GOT3 (cell line): Measurements from ENCODE around the gene EFCAB13.

ENCODE experiments used
- DNase-seq: peaks from one replicate; lab custom pipeline; 2025; ENCODE audit warnings: mixed read lengths; lab: John Stamatoyannopoulos, UW

EFCAB13 gene

GRCh38 chr17:47295037-47295873 is 28.5 kb upstream of the EFCAB13 start:
- DNase-seq = no peak

GRCh38 chr17:47295874-47296255 is 27.9 kb upstream of the EFCAB13 start:
- DNase-seq = no peak

- no peak for DNase-seq
These were observed 25.9 kb upstream of the EFCAB13 start for GRCh38 chr17:47297661-47298400.

GRCh38 chr17:47298712-47299111 is 25.0 kb upstream of the EFCAB13 start:
- no peak for DNase-seq

GRCh38 chr17:47299239-47299910 is 24.4 kb upstream of the EFCAB13 start:
- no peak for DNase-seq

- DNase-seq = no peak
These were observed 23.0 kb upstream of the EFCAB13 start for GRCh38 chr17:47300718-47301117.

GRCh38 chr17:47301161-47301560 is 22.6 kb upstream of the EFCAB13 start:
- no peak for DNase-seq

- DNase-seq = no peak
These were observed 21.9 kb upstream of the EFCAB13 start for GRCh38 chr17:47301831-47302230.

GRCh38 chr17:47304186-47304585 is 19.6 kb upstream of the EFCAB13 start:
- DNase-seq = no peak

- DNase-seq = no peak
These were observed 18.3 kb upstream of the EFCAB13 start for GRCh38 chr17:47305302-47305923.

GRCh38 chr17:47310186-47310733 is 13.5 kb upstream of the EFCAB13 start:
- no peak for DNase-seq

GRCh38 chr17:47311420-47311819 is 12.3 kb upstream of the EFCAB13 start:
- DNase-seq = no peak

GRCh38 chr17:47315451-47316266 is 8.1 kb upstream of the EFCAB13 start:
- DNase-seq = no peak

- DNase-seq = no peak
These were observed 7.4 kb upstream of the EFCAB13 start for GRCh38 chr17:47316311-47316710.

- DNase-seq = no peak
These were observed 6.6 kb upstream of the EFCAB13 start for GRCh38 chr17:47317119-47317518.

- no peak for DNase-seq
These were observed 5.4 kb upstream of the EFCAB13 start for GRCh38 chr17:47318197-47318918.

- DNase-seq = no peak
These were observed 2.8 kb upstream of the EFCAB13 start for GRCh38 chr17:47320879-47321502.

- DNase-seq = no peak
These were observed 667 bp downstream of the EFCAB13 start for GRCh38 chr17:47324224-47325020.

- DNase-seq = no peak
These were observed 1.4 kb downstream of the EFCAB13 start for GRCh38 chr17:47325176-47325575.
